ENCODE data around the gene SNX5. TPM values are rescaled to one million over a fixed set of nuclear protein-coding genes. Genes with fewer than 3 reads are reported as not detected.
A peak's percentile ranks its signal among the peaks of the same experiment; 100 is the strongest.

Gene SNX5
- total RNA-seq, 4 donors from 2014 or later: 247 to 346 (median 270) TPM

DNA sequence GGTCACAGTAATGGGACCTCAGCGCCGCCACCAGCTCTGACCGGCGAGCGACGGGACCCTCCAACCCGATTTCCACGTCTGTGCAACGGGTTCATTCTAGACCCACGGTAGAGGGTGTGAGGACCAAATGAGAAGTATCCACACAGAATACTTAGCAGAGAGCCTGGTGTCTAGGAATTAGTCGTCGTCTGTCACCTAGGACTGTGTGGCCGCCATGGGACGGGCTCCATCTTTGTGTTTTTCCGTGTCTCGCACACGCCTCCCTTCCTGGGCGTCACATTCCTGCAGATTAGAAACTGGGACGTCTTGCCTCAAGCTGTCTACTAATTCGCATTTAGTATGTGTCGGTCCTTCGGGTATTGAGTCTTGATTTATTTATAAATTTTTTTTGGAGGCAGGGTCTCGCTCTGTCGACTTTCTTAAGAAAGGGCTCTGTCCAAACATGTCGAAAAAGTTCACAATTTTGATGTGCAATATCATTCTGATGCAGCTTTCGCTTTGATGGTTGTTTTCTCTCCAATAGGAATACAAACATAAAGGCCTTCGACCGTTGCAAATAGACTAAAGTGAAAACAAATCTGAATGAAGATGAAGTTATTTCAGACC is 787 bp upstream of the SNX5 start:
- Histone ChIP-seq H3K36me3 (no peaks in the 10 kb centered on the region), H3K9me3 (no peaks in the 10 kb centered on the region), H3K27ac (peak overlapping the region; percentile 98 to 99 (median 99)), H3K27me3 (no peaks in the 10 kb centered on the region), H3K4me3 (replicated peaks in 1 of 3) (peak overlapping the region; percentile 70 to 88 (median 86)), H3K4me1 (peaks cover 52 to 58% of the 10 kb centered on the region in 2 donors)
- intact Hi-C loops (cut with DNase I): no loop called here
- 0 to 1% methylated on average over 18 to 28 of the region's 28 CpGs for WGBS, 2 donors
- TF ChIP-seq POLR2A (IDR thresholded peaks at IDR 0.05): no peak
- TF ChIP-seq CTCF (IDR thresholded peaks at IDR 0.05): no peak
- no peak for DNase-seq

DNA sequence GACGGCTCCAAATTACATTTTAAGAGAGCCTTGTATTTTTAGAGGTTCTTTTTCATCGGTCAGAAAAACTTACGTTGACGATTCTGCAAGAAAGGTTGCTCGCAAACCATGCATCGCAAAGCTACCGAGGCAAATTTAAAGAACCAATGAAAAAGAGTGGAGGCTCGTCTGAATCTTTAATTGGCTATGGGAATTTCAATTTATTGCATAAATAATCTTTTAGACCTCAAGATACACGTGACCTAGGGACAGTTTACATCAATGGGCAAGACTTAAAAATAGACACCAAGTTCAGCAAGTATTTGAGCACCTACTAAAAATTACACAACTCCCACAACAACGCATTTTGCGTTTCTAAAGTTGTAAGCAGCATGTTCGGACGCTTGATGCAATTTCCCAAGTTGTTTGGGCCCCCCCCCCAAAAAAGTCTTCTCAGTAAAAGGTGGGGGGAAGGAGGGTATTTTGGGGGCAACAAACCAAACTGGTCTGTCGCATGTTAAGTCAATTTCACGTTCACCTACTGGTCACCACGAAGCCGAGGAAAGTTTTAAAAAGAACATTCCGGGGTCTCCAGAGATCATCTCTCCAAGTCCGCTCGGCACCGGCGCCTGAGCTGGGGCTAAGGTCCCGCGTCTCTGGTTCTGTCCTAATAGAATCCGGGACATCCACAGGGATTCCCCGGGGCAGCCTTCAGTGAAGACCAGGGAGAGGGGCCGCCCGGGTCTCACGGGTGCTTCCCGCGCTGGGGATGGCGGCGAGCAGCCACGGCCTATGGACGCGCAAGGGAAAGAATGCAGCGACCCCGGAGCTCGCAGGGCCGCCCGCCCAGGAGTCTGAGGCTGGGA is 851 bp downstream of the SNX5 start:
- no peak for DNase-seq
- intact Hi-C loops (cut with DNase I): no loop called here
- 0% methylated on average over 25 of the region's 41 CpGs for WGBS, 2 donors
- Histone ChIP-seq H3K36me3 (no peaks in the 10 kb centered on the region), H3K9me3 (no peaks in the 10 kb centered on the region), H3K27me3 (no peaks in the 10 kb centered on the region), H3K4me3 (replicated peaks in 1 of 3) (peak overlapping the region; percentile 51 to 88 (median 81)), H3K4me1 (peaks cover 53 to 58% of the 10 kb centered on the region in 2 donors), H3K27ac (peak overlapping the region; percentile 98 to 99 (median 99))
- TF ChIP-seq CTCF (IDR thresholded peaks at IDR 0.05): no peak
- TF ChIP-seq POLR2A (IDR thresholded peaks at IDR 0.05): no peak

DNA sequence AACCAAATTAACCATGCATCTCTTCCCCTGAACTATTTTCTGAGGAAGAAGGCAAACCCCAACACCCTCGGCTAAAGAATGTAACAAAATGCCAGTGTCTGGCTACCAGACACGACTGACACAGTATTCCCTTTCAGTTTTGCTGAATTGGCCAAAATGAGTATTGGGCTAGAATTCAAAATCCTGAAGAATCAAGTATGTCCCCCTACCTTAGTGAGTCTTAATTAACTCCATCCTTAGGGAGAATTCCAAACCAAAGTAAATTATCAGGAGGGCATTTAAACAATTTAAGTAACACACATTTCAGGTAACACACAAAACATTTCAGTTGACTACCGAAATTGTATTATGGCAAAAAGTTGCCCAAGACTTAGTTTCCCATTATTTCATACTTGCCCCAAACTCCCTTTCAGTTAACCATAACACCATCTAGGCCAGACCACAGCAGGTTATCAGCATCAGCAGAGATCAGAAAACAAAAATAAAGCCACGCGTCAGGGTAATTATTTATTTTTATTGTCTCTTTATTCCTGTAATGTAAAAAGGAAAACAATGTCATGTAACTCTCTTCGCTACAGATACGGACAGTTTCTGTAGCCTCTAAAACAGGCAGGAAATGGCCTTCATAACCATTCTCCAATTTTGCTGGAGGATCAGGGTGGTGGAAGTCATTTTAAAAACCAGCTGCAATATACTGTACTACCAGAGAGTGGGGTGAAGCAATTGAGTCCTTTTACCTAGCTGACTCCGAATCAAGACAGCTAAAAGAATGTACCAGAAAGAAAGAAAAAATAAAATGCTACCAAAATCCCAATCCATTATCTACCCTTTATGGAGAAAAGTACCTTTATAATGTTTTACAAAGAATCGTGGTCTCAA is 1.9 kb downstream of the SNX5 start:
- peaks cover 57 to 61% of the 10 kb centered on the region in 2 donors for H3K4me1 ChIP-seq
- no peaks in the 10 kb centered on the region for H3K9me3 ChIP-seq
- H3K36me3 ChIP-seq: no peaks in the 10 kb centered on the region
- peak overlapping the region; percentile 2 to 88 (median 81) for H3K4me3 ChIP-seq (replicated peaks in 1 of 3)
- DNase-seq: no peak
- peak overlapping the region; percentile 98 to 99 (median 99) for H3K27ac ChIP-seq
- TF ChIP-seq CTCF (IDR thresholded peaks at IDR 0.05) (peak in 4 of 6 experiments; percentile 27 to 58 (median 36)), POLR2A (IDR thresholded peaks at IDR 0.05) (peak in 1 of 2 donors; percentile 5)
- H3K27me3 ChIP-seq: no peaks in the 10 kb centered on the region
- intact Hi-C loops (cut with DNase I): no loop called here
- WGBS, 2 donors: 4 to 9% methylated on average over 9 of the region's 9 CpGs

GRCh38 chr20:17965042-17965697 is 3.4 kb downstream of the SNX5 start:
- peak overlapping the region in 1 of 3 donors; percentile 88 for H3K4me3 ChIP-seq (replicated peaks in 1 of 3)
- no peaks in the 10 kb centered on the region for H3K36me3 ChIP-seq
- 49 to 55% methylated on average over 9 of the region's 9 CpGs for WGBS, 2 donors
- H3K27ac ChIP-seq: peak overlapping the region; percentile 98 to 99 (median 99)
- H3K9me3 ChIP-seq: no peaks in the 10 kb centered on the region
- no peaks in the 10 kb centered on the region for H3K27me3 ChIP-seq
- TF ChIP-seq POLR2A (IDR thresholded peaks at IDR 0.05): no peak
- TF ChIP-seq CTCF (IDR thresholded peaks at IDR 0.05): no peak
- no peak for DNase-seq
- H3K4me1 ChIP-seq: peaks cover 57 to 61% of the 10 kb centered on the region in 2 donors
- intact Hi-C loops (cut with DNase I): no loop called here
